GM12875 (cell line): Measurements from ENCODE around the gene MYH15.
A peak's percentile ranks its signal among the peaks of the same experiment; 100 is the strongest.

Experiments
- H3K4me3 ChIP-seq: one replicate; pipeline ENCODE4 v1.5.1; 2011; ENCODE audit warnings: low read depth, low read length, control low read depth
- TF ChIP-seq, protein P1 (sequence below): IDR thresholded peaks from 2 replicates; pipeline ENCODE4 v1.5.1; 2011; ENCODE audit warnings: low read depth, mild to moderate bottlenecking, control low read depth, inconsistent platforms, low read length, moderate library complexity, borderline replicate concordance; ENCODE audit not compliant: insufficient read depth

Gene MYH15

DNA sequence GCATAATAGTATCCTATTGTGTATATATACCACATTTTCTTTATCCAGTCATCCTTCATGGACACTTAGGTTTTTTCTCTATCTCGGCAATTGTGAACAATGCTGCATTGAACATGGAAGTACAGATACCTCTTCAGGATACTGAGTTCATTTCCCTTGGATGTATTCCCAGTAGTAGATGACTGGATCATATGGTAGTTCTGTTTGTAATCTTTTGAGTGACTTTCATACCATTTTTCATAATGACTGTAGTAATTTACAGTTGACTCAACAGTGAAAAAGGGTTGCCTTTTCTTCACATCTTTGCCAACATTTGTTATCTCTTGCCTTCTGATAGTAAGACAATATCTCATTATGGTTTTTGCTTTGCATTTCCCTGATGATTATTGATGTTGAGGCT, 21.8 kb downstream of the MYH15 start:
- TF ChIP-seq, protein P1, sequence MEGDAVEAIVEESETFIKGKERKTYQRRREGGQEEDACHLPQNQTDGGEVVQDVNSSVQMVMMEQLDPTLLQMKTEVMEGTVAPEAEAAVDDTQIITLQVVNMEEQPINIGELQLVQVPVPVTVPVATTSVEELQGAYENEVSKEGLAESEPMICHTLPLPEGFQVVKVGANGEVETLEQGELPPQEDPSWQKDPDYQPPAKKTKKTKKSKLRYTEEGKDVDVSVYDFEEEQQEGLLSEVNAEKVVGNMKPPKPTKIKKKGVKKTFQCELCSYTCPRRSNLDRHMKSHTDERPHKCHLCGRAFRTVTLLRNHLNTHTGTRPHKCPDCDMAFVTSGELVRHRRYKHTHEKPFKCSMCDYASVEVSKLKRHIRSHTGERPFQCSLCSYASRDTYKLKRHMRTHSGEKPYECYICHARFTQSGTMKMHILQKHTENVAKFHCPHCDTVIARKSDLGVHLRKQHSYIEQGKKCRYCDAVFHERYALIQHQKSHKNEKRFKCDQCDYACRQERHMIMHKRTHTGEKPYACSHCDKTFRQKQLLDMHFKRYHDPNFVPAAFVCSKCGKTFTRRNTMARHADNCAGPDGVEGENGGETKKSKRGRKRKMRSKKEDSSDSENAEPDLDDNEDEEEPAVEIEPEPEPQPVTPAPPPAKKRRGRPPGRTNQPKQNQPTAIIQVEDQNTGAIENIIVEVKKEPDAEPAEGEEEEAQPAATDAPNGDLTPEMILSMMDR: no peak
- no peak overlapping the region for H3K4me3 ChIP-seq

DNA sequence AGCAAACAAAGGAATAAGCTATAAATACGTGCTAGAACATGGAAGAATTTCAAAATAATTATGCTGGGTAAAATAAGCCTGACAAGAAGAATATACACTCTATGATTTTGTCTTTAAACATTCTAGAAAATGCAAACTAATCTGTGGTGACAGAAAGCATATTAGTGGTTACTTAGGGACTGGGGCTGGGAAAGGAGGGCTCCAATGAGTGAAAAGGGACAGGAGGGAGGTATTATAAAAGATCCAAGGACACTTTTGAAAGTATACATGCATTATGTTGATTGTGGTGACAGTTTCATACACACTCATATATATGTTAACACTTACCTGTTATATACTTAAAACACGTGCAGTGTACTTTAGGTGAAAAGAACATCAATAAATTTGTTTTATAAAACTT, 23.0 kb downstream of the MYH15 start:
- TF ChIP-seq, protein P1: no peak
- no peak overlapping the region for H3K4me3 ChIP-seq

DNA sequence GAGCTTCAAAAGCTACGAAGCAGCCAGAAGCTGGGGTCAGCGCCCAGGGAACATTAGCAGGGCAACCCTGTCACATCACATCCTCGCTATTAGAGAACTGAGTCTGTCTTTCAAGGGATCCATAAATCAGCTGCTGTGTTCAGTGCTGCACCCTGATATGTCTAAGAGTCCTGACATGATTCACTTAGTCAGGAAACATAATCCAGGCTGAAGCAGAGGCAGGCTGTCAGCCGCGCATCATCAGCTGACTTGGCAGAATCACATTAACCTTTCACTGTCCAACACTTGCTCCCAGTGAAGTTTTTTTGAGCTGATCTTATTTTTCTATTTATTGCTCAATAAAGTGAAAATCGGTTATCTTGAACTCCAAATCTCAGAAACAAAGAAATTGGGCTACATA, 23.5 kb downstream of the MYH15 start:
- TF ChIP-seq, protein P1: no peak
- H3K4me3 ChIP-seq: no peak overlapping the region

DNA sequence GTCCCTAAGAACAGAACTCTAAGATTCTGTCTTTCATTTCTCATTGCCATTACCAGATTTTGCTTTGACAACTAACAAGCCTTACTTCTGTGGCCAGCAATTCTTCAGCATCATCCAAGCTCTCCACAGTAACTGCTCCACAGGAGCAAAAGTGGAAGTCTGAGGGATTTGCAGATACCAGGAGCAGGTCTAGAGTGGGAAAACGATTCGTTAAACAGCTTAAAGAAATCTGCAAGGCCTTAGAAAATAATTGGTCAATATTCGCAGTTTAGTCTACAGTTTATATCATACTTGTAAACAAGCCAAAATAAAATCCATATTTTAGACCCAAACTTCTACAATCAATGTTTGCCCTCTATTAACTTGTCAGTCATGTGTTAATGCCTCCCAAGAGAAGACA, 24.1 kb downstream of the MYH15 start:
- TF ChIP-seq, protein P1: no peak
- H3K4me3 ChIP-seq: no peak overlapping the region

DNA sequence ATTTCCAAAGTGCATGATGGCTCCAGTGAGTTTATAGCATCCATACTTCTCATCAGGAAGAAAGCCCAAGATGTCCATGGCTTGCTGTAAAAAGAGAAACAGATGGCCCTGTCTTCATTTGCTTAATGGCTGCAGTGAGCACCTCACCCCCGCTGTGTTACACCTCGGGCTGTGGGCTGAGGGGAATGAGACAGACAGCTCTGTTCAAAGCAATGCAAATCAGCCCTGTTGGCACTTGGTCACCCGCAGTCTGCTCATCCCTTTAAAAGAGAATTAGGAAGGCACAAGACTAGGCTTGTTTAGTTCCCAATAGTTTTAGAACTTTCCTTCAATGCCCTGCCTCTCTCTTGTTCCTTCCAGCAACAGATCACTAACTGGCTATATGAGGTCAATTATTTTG, 25.2 kb downstream of the MYH15 start:
- TF ChIP-seq, protein P1: no peak
- no peak overlapping the region for H3K4me3 ChIP-seq

DNA sequence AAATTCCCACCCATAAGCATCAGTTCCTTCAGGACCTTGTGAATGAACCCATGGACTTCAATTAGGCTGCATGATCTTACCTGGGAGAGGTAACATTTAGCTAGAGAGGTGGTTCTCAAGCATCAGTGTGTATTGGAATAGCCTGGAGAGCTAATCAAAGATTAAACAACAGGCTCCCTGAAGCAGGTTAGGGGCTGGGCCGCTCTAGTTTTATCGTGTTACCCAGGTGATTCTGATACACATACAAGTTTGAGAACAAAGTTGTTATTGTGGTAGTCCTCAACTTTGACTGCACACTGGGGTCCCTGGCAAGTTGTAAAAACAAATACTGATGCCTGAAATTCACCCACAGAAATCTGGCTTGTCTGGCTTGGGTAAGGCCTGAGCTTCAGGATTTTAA, 31.2 kb downstream of the MYH15 start:
- TF ChIP-seq, protein P1: no peak
- H3K4me3 ChIP-seq: no peak overlapping the region

DNA sequence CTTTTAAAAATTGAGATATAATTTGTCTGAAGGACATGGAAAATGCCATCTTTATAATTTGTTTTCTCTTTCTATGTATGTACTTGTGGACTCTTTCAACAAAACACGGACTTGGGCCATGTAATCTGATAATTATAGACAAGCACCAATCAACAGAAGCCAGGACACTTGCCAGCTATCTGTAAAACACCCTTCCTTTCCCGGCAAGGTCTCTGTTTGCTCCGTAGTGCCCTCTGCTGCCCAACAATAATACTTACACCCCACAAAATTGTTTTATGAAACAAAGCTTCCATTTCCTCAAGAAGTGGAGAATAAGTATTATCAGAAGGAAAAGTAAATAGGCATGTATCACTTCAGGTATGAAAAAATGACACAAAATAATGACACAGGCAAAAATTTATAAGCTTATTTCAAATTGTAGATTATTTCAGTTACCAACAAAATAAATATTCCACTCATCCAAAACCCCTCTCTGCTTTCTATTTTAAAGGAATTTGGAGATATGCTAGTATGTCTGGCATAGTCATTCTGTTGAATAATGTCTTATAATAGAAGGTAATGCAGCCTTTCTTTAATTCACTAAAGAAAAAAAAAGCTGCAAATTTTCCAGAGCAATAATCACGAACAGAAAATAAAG, 32.8 kb downstream of the MYH15 start:
- TF ChIP-seq, protein P1: peak; percentile 65

More for the DNA sequence above, 32.8 kb downstream of the MYH15 start:
- H3K4me3 ChIP-seq: no peak overlapping the region
